ENCODE measurements around the gene PARP3. TPM values are rescaled to one million over a fixed set of nuclear protein-coding genes. Genes with fewer than 3 reads are reported as not detected.
"Not testable (repeated sequence)": the region's sequence is repeated elsewhere in the genome, so short reads cannot be mapped to it uniquely, and the experiment has no call there.

PARP3 gene
- total RNA-seq, 1 donor from 2014 or later, result 7.9 TPM

GRCh38 chr3:51987568-51987967 lies 45.4 kb downstream of the PARP3 start:
- H3K4me3 Mint-ChIP-seq (ENCODE audit: low read depth), result no peak overlapping the region
- H3K36me3 Mint-ChIP-seq (ENCODE audit: insufficient read depth), result peaks cover 6% of the 10 kb centered on the region
- H3K9me3 Mint-ChIP-seq (ENCODE audit: low read depth), result no peaks in the 10 kb centered on the region
- TF ChIP-seq CTCF (IDR thresholded peaks at IDR 0.05; ENCODE audit: unreplicated experiment), result no peak
- DNase-seq (ENCODE audit: low spot score, unreplicated experiment), result no peak
- no peaks in the 10 kb centered on the region for H3K27me3 Mint-ChIP-seq
- peaks cover 7% of the 10 kb centered on the region for H3K4me1 Mint-ChIP-seq (ENCODE audit: low read depth)
- no peak overlapping the region for H3K27ac Mint-ChIP-seq

- TF ChIP-seq CTCF (IDR thresholded peaks at IDR 0.05; ENCODE audit: unreplicated experiment), result no peak
- Mint-ChIP-seq H3K9me3 (ENCODE audit: low read depth) (no peaks in the 10 kb centered on the region), H3K27me3 (no peaks in the 10 kb centered on the region), H3K4me3 (ENCODE audit: low read depth) (no peak overlapping the region), H3K4me1 (ENCODE audit: low read depth) (peaks cover 4% of the 10 kb centered on the region), H3K36me3 (ENCODE audit: insufficient read depth) (peaks cover 8% of the 10 kb centered on the region), H3K27ac (peak overlapping the region; percentile 65)
- DNase-seq (ENCODE audit: low spot score, unreplicated experiment), result no peak
These were observed 46.4 kb downstream of the PARP3 start for GRCh38 chr3:51988286-51989146.

- H3K4me1 Mint-ChIP-seq (ENCODE audit: low read depth), result peaks cover 10% of the 10 kb centered on the region
- not testable (repeated sequence) for H3K27me3 Mint-ChIP-seq; DNase-seq (ENCODE audit: low spot score, unreplicated experiment); H3K27ac Mint-ChIP-seq; H3K4me3 Mint-ChIP-seq (ENCODE audit: low read depth); H3K9me3 Mint-ChIP-seq (ENCODE audit: low read depth)
- peaks cover 16% of the 10 kb centered on the region for H3K36me3 Mint-ChIP-seq (ENCODE audit: insufficient read depth)
These were observed 48.4 kb downstream of the PARP3 start for GRCh38 chr3:51990501-51990971.

GRCh38 chr3:51992017-51992682 lies 50.0 kb downstream of the PARP3 start:
- Mint-ChIP-seq H3K36me3 (ENCODE audit: insufficient read depth) (peaks cover 17% of the 10 kb centered on the region), H3K4me1 (ENCODE audit: low read depth) (peaks cover 14% of the 10 kb centered on the region), H3K9me3 (ENCODE audit: low read depth) (no peaks in the 10 kb centered on the region), H3K27me3 (no peaks in the 10 kb centered on the region), H3K4me3 (ENCODE audit: low read depth) (no peak overlapping the region), H3K27ac (no peak overlapping the region)
- TF ChIP-seq CTCF (IDR thresholded peaks at IDR 0.05; ENCODE audit: unreplicated experiment), result no peak
- no peak for DNase-seq (ENCODE audit: low spot score, unreplicated experiment)

GRCh38 chr3:51993657-51994056 lies 51.5 kb downstream of the PARP3 start:
- DNase-seq (ENCODE audit: low spot score, unreplicated experiment); H3K9me3 Mint-ChIP-seq (ENCODE audit: low read depth); H3K27me3 Mint-ChIP-seq; H3K27ac Mint-ChIP-seq: not testable (repeated sequence)
- peak overlapping the region; percentile 100 for H3K4me3 Mint-ChIP-seq (ENCODE audit: low read depth)
- H3K4me1 Mint-ChIP-seq (ENCODE audit: low read depth), result peaks cover 19% of the 10 kb centered on the region
- peaks cover 17% of the 10 kb centered on the region for H3K36me3 Mint-ChIP-seq (ENCODE audit: insufficient read depth)

- Mint-ChIP-seq H3K27ac (peak overlapping the region; percentile 100), H3K4me1 (ENCODE audit: low read depth) (peaks cover 19% of the 10 kb centered on the region), H3K36me3 (ENCODE audit: insufficient read depth) (peaks cover 17% of the 10 kb centered on the region), H3K9me3 (ENCODE audit: low read depth) (no peaks in the 10 kb centered on the region), H3K4me3 (ENCODE audit: low read depth) (peak overlapping the region; percentile 100), H3K27me3 (no peaks in the 10 kb centered on the region)
- DNase-seq (ENCODE audit: low spot score, unreplicated experiment), result no peak
- TF ChIP-seq CTCF (IDR thresholded peaks at IDR 0.05; ENCODE audit: unreplicated experiment), result no peak
These were observed 52.4 kb downstream of the PARP3 start for GRCh38 chr3:51994530-51994929.

Data from progenitor cell of endocrine pancreas (in vitro differentiated cells).